ENCODE measurements around the gene FAU.
A peak's percentile ranks its signal among the peaks of the same experiment; 100 is the strongest.
"Not testable (repeated sequence)": the region's sequence is repeated elsewhere in the genome, so short reads cannot be mapped to it uniquely, and the experiment has no call there.

FAU gene

GRCh38 chr11:65119670-65119995, 2.3 kb downstream of the FAU start:
- no peak for DNase-seq

DNA sequence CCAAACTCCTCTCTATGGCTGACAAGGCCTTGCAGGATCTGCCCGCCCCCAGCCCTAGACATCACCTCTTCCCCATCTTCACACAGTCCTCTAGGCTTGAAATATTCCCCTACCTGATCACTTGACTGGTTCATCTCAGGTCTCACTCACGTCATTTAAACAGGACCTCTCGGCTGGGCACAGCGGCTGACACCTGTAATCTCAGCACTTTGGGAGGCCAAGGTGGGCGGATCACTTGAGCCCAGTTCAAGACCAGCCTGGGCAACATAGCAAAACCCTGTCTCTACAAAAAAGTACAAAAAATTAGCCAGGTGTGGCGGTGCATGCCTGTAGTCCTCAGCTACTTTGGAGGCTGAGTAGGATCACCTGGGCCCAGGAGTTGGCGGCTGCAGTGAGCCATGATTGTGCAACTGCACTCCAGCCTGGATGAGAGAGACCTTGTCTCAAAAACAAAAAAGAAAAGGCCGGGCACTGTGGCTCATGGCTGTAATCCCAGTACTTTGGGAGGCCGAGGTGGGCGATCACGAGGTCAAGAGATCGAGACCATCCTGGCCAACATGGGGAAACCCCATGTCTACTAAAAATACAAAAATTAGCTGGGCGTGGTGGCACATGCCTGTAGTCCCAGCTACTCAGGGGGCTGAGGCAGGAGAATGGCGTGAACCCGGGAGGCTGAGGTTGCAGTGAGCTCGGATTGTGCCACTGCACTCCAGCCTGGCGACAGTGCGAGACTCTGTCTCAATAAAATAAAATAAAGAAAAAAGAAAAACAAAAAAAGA, 2.9 kb downstream of the FAU start:
- DNase-seq = not testable (repeated sequence)

- DNase-seq = no peak
These were observed 3.7 kb downstream of the FAU start for GRCh38 chr11:65118097-65118837.

GRCh38 chr11:65117206-65118096, 4.5 kb downstream of the FAU start, which contains the start of gene ZNHIT2:
Gene ZNHIT2, minus strand, starts transcription at chr11:65117701. Its CDS starts 48 bp downstream, at chr11:65117653.
- DNase-seq = peak; percentile 100

DNA sequence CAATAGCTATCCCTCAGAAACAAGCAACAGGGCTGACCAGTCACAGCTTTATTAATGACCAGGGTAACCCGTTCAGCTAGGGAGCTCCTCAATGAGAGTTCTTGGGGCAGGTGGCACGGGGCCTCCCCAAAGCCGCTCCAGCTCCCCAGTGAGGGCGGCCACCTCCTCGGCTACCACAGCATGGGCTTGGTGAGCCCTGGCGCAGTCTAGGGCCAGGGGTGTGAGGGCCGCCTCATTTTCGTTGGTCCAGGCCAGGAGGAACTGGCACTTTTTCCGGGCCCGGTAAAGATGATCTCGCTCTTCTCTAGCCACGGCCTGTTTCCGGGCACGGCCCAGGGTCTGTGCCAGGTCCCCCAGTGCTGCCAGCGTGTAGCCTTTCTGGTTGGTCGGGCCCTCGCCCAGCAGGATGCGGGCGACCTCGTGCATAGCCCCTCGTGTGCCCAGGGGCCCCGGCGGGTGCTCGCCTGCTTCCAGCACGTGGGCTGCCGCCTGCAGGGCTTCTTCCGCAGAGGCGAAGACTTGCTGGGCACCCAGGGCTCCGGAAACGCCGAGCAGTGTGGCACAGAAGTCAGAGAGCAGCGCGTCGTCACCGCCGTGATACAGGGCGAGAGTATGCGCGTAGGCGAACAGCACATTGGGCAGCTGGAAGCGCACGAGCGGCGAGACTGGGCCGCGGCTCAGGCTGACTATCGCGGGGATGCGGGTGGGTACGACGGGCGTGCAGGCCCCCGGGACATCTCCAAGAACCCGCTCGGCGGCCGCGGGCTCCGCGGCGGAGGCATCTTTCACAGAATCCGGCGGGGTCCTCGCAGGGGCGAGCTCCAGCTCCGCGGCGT, 5.3 kb downstream of the FAU start:
- peak; percentile 66 to 70 for DNase-seq

- DNase-seq = peak in 1 of 2 donors; percentile 28
These were observed 6.4 kb downstream of the FAU start for GRCh38 chr11:65115361-65116082.

DNA sequence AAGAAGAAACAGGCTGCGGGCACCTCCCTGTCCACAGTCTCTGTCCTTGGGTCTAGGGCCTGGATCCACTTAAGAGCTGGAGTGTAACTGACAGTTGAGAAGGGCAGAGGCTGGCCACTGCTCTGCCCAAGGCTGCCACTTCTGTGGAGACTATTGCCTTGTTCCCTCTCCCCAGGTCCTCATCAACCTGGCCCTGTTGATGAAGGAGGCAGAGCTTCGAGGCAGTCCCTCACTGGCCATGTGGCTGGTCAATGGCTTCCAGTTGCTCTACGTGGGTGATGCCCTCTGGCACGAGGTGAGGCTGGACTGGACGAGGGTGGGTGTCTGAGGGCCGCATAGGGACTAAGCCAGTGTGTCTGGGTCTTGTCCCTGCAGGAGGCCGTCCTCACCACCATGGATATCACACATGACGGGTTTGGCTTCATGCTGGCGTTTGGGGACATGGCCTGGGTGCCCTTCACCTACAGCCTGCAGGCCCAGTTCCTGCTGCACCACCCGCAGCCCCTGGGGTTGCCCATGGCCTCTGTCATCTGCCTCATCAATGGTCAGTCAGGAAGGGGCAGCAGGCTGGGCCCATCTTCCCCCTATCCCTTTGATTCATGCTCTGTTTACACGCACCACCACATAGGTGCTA, 7.3 kb downstream of the FAU start:
- no peak for DNase-seq

DNA sequence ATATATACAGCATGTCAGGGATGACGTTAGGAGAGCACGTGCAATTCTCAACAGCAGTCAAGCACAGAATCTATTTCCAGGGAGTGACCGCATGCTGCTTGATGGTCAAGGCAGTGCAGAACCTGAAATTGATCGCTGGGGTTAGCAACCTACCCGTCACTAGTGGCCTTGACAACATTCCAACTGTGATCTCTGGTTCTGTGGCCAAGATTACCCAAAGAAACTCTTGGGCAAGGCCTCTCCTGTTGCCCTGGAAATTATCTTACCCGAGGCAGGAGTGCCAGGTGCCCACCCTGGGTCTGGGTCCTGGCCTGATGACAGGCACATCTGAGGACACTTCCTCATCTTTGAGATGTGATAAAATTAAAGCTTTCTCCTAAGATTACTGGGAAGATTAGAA, 8.1 kb downstream of the FAU start:
- no peak for DNase-seq

- DNase-seq = no peak
These were observed 8.6 kb downstream of the FAU start for GRCh38 chr11:65113361-65113756.

DNA sequence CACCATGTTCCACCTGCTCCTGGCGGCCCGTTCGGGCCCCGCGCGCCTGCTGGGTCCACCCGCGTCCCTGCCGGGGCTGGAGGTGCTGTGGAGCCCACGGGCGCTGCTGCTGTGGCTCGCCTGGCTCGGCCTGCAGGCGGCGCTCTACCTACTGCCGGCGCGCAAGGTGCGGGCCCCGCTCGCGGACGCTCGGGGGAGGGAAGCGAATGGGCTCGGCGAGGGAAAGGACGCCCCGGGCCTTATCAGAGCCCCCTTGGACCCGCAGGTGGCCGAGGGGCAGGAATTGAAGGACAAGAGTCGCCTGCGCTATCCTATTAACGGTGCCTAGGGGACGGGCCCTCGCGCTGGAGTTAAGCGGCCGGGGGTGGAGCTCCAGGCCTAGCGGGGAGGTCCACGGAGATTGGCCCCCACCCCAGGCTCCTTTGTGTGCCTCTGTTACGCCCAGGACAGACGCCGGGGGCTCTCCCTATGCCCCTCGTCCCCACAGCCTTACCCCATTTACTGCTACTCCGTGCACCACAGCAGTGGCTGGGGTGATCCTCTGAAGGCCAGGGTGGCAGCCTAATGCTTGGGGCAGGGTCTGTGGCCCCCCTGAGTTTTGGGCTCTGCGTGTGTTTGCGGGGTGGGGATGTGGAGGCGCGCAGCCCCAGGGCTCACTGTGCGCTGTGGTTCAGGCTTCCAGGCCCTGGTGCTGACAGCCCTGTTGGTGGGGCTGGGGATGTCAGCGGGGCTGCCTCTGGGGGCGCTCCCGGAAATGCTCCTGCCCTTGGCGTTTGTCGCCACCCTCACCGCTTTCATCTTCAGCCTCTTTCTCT, 9.2 kb downstream of the FAU start:
- DNase-seq = peak; percentile 79 to 80

GRCh38 chr11:65111744-65112545, 10.0 kb downstream of the FAU start, which contains the start of gene TM7SF2:
Gene TM7SF2, plus strand, starts transcription at chr11:65111872. Its CDS starts 144 bp downstream, at chr11:65112016.
- peak; percentile 94 to 96 for DNase-seq

DNA sequence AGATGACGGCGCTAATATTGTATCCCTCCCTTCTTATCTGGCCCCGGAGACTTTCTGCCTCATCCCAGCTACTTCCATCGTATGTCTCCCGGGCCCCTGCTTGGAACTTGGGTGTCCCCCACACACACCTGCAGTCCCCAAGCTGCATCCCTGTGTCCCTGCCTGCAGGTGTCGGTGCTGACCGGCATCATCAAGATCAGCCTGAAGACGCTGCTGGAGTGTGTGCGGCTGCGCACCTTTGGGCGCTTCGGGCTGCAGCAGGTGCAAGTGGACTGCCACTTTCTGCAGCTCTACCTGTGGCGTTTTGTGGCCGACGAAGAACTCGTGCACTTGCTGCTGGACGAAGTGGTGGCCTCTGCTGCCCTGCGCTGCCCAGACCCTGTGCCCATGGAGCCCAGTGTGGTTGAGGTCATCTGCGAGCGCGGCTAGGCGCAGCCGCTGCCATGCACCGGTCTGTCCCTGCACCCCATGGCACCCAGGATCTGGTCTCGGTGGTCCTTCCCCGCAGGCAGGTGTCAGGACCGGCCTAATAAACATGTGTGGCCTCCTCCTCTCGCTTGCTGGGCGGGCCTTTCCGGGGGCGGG, 10.7 kb downstream of the FAU start:
- DNase-seq = no peak

- DNase-seq = peak; percentile 98 to 99
These were observed 11.5 kb downstream of the FAU start for GRCh38 chr11:65110354-65110861.

- no peak for DNase-seq
These were observed 12.4 kb downstream of the FAU start for GRCh38 chr11:65109231-65110198.

GRCh38 chr11:65108469-65109123, 13.3 kb downstream of the FAU start:
- DNase-seq = no peak

GRCh38 chr11:65107751-65108468, 14.0 kb downstream of the FAU start:
- DNase-seq = no peak

All from stimulated activated CD4-positive, alpha-beta T cell treated with anti-CD3 and anti-CD28 coated beads, Interleukin-2, amount 100 ng/mL, for 24 hours (primary cell).